Activated T-helper 2 cell treated with anti-CD3 and anti-CD28 coated beads, Interferon-gamma antibody, Interleukin-2, Interleukin-4, amounts not matched to agents 10 μg/mL and 5 μg/mL and 100 μg/mL, durations not matched to agents 14 hours and 24 hours and 36 hours (primary cell): Measurements from ENCODE around the gene FLOT1. TPM values are rescaled to one million over a fixed set of nuclear protein-coding genes. Genes with fewer than 3 reads are reported as not detected.
"Not testable (repeated sequence)": the region's sequence is repeated elsewhere in the genome, so short reads cannot be mapped to it uniquely, and the experiment has no call there.

Experiments
- DNase-seq: peaks from one replicate; pipeline ENCODE4 v3.0.0; 2021; ENCODE audit warnings: low spot score
- H3K27ac Mint-ChIP-seq: one replicate; pipeline ENCODE4 v1.8.0; 2021; ENCODE audit warnings: mixed read lengths
- H3K27me3 Mint-ChIP-seq: one replicate; pipeline ENCODE4 v1.8.0; 2021; ENCODE audit warnings: low read depth, mixed read lengths
- H3K36me3 Mint-ChIP-seq: one replicate; pipeline ENCODE4 v1.8.0; 2021; ENCODE audit warnings: low read depth, mixed read lengths
- H3K4me1 Mint-ChIP-seq: one replicate; pipeline ENCODE4 v1.8.0; 2021; ENCODE audit warnings: low read depth, mixed read lengths
- H3K4me3 Mint-ChIP-seq: one replicate; pipeline ENCODE4 v1.8.0; 2021; ENCODE audit warnings: low read depth, mild to moderate bottlenecking, moderate library complexity, mixed read lengths
- H3K9me3 Mint-ChIP-seq: one replicate; pipeline ENCODE4 v1.8.0; 2021; ENCODE audit warnings: mixed read lengths
- intact Hi-C: fragments of 100-400 bp; cut with micrococcal nuclease; formaldehyde crosslinking; loops from one replicate; pipeline ENCODE4 v1.15.1; 2023
- total RNA-seq: library from RNA; stranded (reverse); gene quantifications from 2 replicates; pipeline ENCODE4 v1.2.3, GENCODE V29; 2022

FLOT1 gene
- total RNA-seq, 1 donor from 2014 or later: 214 TPM

- H3K4me3 Mint-ChIP-seq: peak overlapping the region; percentile 83
- peak overlapping the region; percentile 97 for H3K27ac Mint-ChIP-seq
- H3K36me3 Mint-ChIP-seq: peaks cover 89% of the 10 kb centered on the region
- intact Hi-C loops: loop anchor here (2.0 to 5.0 kb wide), 4 partner anchors 53 to 208 kb away; no protein-coding TSS in a partner anchor
- DNase-seq: no peak
- peaks cover 71% of the 10 kb centered on the region for H3K4me1 Mint-ChIP-seq
- H3K9me3 Mint-ChIP-seq: no peaks in the 10 kb centered on the region
- no peaks in the 10 kb centered on the region for H3K27me3 Mint-ChIP-seq
Measured at GRCh38 chr6:30735668-30736314, 6.7 kb downstream of the FLOT1 start.

- Mint-ChIP-seq H3K27ac (no peak overlapping the region), H3K27me3 (no peaks in the 10 kb centered on the region), H3K4me1 (peaks cover 50% of the 10 kb centered on the region), H3K36me3 (peaks cover 80% of the 10 kb centered on the region), H3K9me3 (no peaks in the 10 kb centered on the region), H3K4me3 (no peak overlapping the region)
- intact Hi-C loops: no loop called here
- DNase-seq: no peak
Measured at GRCh38 chr6:30732237-30732943, 10.1 kb downstream of the FLOT1 start.

GRCh38 chr6:30730601-30731435 is 11.7 kb downstream of the FLOT1 start:
- peaks cover 37% of the 10 kb centered on the region for H3K4me1 Mint-ChIP-seq
- peak overlapping the region; percentile 69 for H3K27ac Mint-ChIP-seq
- peak; percentile 81 for DNase-seq
- peak overlapping the region; percentile 40 for H3K4me3 Mint-ChIP-seq
- peaks cover 80% of the 10 kb centered on the region for H3K36me3 Mint-ChIP-seq
- no peaks in the 10 kb centered on the region for H3K9me3 Mint-ChIP-seq
- H3K27me3 Mint-ChIP-seq: no peaks in the 10 kb centered on the region
- intact Hi-C loops: no loop called here

GRCh38 chr6:30727920-30728553 is 14.4 kb downstream of the FLOT1 start:
- intact Hi-C loops: no loop called here
- Mint-ChIP-seq H3K27ac (peak overlapping the region; percentile 21), H3K4me3 (no peak overlapping the region), H3K4me1 (peaks cover 45% of the 10 kb centered on the region), H3K9me3 (no peaks in the 10 kb centered on the region), H3K36me3 (peaks cover 83% of the 10 kb centered on the region), H3K27me3 (no peaks in the 10 kb centered on the region)
- DNase-seq: no peak

- Mint-ChIP-seq H3K36me3 (peaks cover 84% of the 10 kb centered on the region), H3K9me3 (no peaks in the 10 kb centered on the region), H3K27ac (no peak overlapping the region), H3K4me1 (peaks cover 42% of the 10 kb centered on the region), H3K4me3 (no peak overlapping the region), H3K27me3 (no peaks in the 10 kb centered on the region)
- intact Hi-C loops: no loop called here
- DNase-seq: no peak
Measured at GRCh38 chr6:30726506-30727413, 15.7 kb downstream of the FLOT1 start.

GRCh38 chr6:30725713-30726505 is 16.6 kb downstream of the FLOT1 start:
- DNase-seq: no peak
- intact Hi-C loops: no loop called here
- Mint-ChIP-seq H3K27me3 (no peaks in the 10 kb centered on the region), H3K4me1 (peaks cover 37% of the 10 kb centered on the region), H3K4me3 (no peak overlapping the region), H3K27ac (peak overlapping the region; percentile 55), H3K9me3 (no peaks in the 10 kb centered on the region), H3K36me3 (peaks cover 87% of the 10 kb centered on the region)

GRCh38 chr6:30724906-30725667 is 17.4 kb downstream of the FLOT1 start:
- peaks cover 29% of the 10 kb centered on the region for H3K4me1 Mint-ChIP-seq
- peaks cover 86% of the 10 kb centered on the region for H3K36me3 Mint-ChIP-seq
- H3K27ac Mint-ChIP-seq: peak overlapping the region; percentile 57
- no peaks in the 10 kb centered on the region for H3K27me3 Mint-ChIP-seq
- H3K4me3 Mint-ChIP-seq: peak overlapping the region; percentile 58
- DNase-seq: no peak
- intact Hi-C loops: loop anchor here (5.0 kb wide), 2 partner anchors 152 to 238 kb away; partner anchors contain the start of gene HLA-E
- H3K9me3 Mint-ChIP-seq: no peaks in the 10 kb centered on the region

GRCh38 chr6:30723843-30724741 is 18.4 kb downstream of the FLOT1 start:
- not testable (repeated sequence) for H3K27me3 Mint-ChIP-seq, H3K9me3 Mint-ChIP-seq, DNase-seq
- peak overlapping the region; percentile 93 for H3K4me3 Mint-ChIP-seq
- peak overlapping the region; percentile 76 for H3K27ac Mint-ChIP-seq
- H3K36me3 Mint-ChIP-seq: peaks cover 82% of the 10 kb centered on the region
- peaks cover 34% of the 10 kb centered on the region for H3K4me1 Mint-ChIP-seq
- intact Hi-C loops: loop anchor here (5.0 kb wide), 2 partner anchors 153 to 237 kb away; partner anchors contain the start of gene HLA-E

- not testable (repeated sequence) for H3K9me3 Mint-ChIP-seq, H3K27me3 Mint-ChIP-seq, DNase-seq
- intact Hi-C loops: loop anchor here (5.0 kb wide), 2 partner anchors 154 to 236 kb away; partner anchors contain the start of gene HLA-E
- Mint-ChIP-seq H3K4me3 (peak overlapping the region; percentile 93), H3K27ac (peak overlapping the region; percentile 97), H3K4me1 (peaks cover 38% of the 10 kb centered on the region), H3K36me3 (peaks cover 77% of the 10 kb centered on the region)
Measured at GRCh38 chr6:30723159-30723842, 19.2 kb downstream of the FLOT1 start.
